Endothelial cell of umbilical vein (primary cell): Measurements from ENCODE around the gene TK2.

Experiments
- JUN ChIP-seq: IDR thresholded peaks from 2 replicates; pipeline ENCODE4 v1.6.1; 2011; ENCODE audit warnings: borderline replicate concordance, low read depth; ENCODE audit not compliant: insufficient read length, insufficient read depth
- TF ChIP-seq, protein P1 (sequence below), 2 donors: IDR thresholded peaks; 1 replicate in 1 of 2; 2 replicates in 1 of 2; pipeline ENCODE4 v1.5.1; 2011; ENCODE audit warnings: low read length in 2 of 2, mild to moderate bottlenecking in 2 of 2, moderate library complexity in 2 of 2, control low read depth in 1 of 2, inconsistent platforms in 1 of 2, low read depth in 1 of 2; ENCODE audit not compliant: insufficient read depth in 1 of 2; ENCODE audit errors: extremely low read depth in 1 of 2

DNA sequence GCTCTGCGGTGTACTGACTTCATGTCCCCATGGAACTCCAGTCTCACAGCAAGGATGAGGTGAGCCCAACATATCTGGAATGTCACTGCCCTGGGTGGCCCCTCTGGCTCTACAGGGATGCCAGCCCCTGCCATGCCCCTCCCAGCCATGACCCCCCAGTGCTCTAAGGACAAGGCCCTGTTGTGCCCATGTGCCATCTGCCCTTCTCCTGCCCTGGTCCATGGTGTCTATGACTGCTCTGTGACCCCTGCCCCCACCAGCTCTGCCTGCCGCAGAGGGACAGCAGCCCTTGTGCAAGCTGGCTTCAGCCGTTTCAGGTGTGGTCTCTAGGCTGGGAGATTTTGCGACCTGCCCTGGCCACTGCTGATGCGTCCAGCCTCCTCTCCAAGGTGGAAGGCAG lies 40.3 kb downstream of the TK2 start:
- TF ChIP-seq, protein P1, sequence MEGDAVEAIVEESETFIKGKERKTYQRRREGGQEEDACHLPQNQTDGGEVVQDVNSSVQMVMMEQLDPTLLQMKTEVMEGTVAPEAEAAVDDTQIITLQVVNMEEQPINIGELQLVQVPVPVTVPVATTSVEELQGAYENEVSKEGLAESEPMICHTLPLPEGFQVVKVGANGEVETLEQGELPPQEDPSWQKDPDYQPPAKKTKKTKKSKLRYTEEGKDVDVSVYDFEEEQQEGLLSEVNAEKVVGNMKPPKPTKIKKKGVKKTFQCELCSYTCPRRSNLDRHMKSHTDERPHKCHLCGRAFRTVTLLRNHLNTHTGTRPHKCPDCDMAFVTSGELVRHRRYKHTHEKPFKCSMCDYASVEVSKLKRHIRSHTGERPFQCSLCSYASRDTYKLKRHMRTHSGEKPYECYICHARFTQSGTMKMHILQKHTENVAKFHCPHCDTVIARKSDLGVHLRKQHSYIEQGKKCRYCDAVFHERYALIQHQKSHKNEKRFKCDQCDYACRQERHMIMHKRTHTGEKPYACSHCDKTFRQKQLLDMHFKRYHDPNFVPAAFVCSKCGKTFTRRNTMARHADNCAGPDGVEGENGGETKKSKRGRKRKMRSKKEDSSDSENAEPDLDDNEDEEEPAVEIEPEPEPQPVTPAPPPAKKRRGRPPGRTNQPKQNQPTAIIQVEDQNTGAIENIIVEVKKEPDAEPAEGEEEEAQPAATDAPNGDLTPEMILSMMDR (IDR thresholded peaks at IDR 0.05; ENCODE audit: extremely low read depth in 1 of 2, insufficient read depth in 1 of 2, low read depth in 1 of 2, low read length in 2 of 2) = no peak
- no peak for TF ChIP-seq JUN
